ENCODE measurements around the gene CEBPB.

CEBPB gene

GRCh38 chr20:50215926-50216325, 25.3 kb downstream of the CEBPB start:
- peaks cover 10% of the 10 kb centered on the region; the same call in 1 of the 2 replicates for H3K27me3 ChIP-seq (ENCODE audit: insufficient read depth, low read depth)
- H3K4me1 ChIP-seq (ENCODE audit: low read depth, poor library complexity, severe bottlenecking) = no peaks in the 10 kb centered on the region
- no peak for TF ChIP-seq CTCF (conservative IDR thresholded peaks at IDR 0.05; ENCODE audit: low read depth, low read length)
- no peaks in the 10 kb centered on the region for H3K36me3 ChIP-seq (ENCODE audit: insufficient read depth)
- no peaks in the 10 kb centered on the region for H4K20me1 ChIP-seq (ENCODE audit: insufficient read depth)
- no peak overlapping the region for H2AFZ ChIP-seq (ENCODE audit: low read depth)
- no peak overlapping the region for H3K27ac ChIP-seq
- H3K79me2 ChIP-seq (ENCODE audit: insufficient read depth, low read depth) = no peaks in the 10 kb centered on the region
- no peak overlapping the region for H3K4me3 ChIP-seq (IDR thresholded peaks at IDR 0.05; ENCODE audit: insufficient read depth, low read depth, low read length)
- no peak overlapping the region for H3K4me2 ChIP-seq
- no peak overlapping the region for H3K9ac ChIP-seq

DNA sequence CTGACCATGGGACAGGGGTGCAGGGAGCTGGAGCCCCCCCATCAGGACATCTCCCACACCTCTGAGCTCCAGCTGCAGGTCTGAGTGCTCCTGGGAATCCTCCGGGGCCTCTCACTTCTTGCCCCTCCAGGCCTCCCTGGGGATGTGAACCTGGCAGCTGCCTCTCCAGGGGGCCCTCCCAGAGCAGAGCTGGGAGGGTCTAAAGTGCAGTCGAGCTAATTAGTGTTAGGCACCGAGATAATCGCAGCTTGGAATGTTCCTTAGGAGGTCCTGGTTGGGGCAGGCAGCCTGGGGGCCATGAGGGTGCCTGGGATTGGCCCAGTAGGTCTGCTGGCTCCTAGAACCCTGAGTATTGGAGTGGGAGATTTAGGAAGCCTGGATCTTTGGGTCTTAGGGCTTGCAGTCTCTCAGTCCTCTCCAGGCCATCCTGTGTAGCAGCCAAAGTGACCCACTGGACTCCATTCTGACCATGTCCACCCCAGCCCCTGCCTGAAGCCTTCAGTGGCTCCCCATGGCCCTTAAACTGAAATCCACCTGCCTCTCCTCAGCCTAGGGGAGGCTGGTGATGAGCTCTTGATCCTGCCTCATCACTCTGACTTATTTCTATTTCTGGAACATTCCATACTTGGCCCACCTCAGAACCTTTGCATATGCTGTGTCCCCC, 26.0 kb downstream of the CEBPB start:
- Histone ChIP-seq H3K27me3 (ENCODE audit: insufficient read depth, low read depth) (peaks cover 10% of the 10 kb centered on the region; the same call in 1 of the 2 replicates), H4K20me1 (ENCODE audit: insufficient read depth) (no peaks in the 10 kb centered on the region), H3K4me1 (ENCODE audit: low read depth, poor library complexity, severe bottlenecking) (no peaks in the 10 kb centered on the region), H3K9ac (no peak overlapping the region), H3K27ac (no peak overlapping the region), H3K79me2 (ENCODE audit: insufficient read depth, low read depth) (no peaks in the 10 kb centered on the region), H2AFZ (ENCODE audit: low read depth) (no peak overlapping the region), H3K4me3 (IDR thresholded peaks at IDR 0.05; ENCODE audit: insufficient read depth, low read depth, low read length) (no peak overlapping the region), H3K4me2 (no peak overlapping the region), H3K36me3 (ENCODE audit: insufficient read depth) (no peaks in the 10 kb centered on the region)
- TF ChIP-seq CTCF (conservative IDR thresholded peaks at IDR 0.05; ENCODE audit: low read depth, low read length) = no peak

- TF ChIP-seq CTCF (conservative IDR thresholded peaks at IDR 0.05; ENCODE audit: low read depth, low read length) = no peak
- Histone ChIP-seq H3K4me3 (IDR thresholded peaks at IDR 0.05; ENCODE audit: insufficient read depth, low read depth, low read length) (no peak overlapping the region), H4K20me1 (ENCODE audit: insufficient read depth) (no peaks in the 10 kb centered on the region), H3K9ac (no peak overlapping the region), H3K79me2 (ENCODE audit: insufficient read depth, low read depth) (no peaks in the 10 kb centered on the region), H3K4me1 (ENCODE audit: low read depth, poor library complexity, severe bottlenecking) (no peaks in the 10 kb centered on the region), H3K27me3 (ENCODE audit: insufficient read depth, low read depth) (peaks cover 14% of the 10 kb centered on the region; the same call in 1 of the 2 replicates), H3K36me3 (ENCODE audit: insufficient read depth) (no peaks in the 10 kb centered on the region), H3K27ac (no peak overlapping the region), H2AFZ (ENCODE audit: low read depth) (no peak overlapping the region), H3K4me2 (no peak overlapping the region)
Measured at GRCh38 chr20:50217207-50217949, 26.7 kb downstream of the CEBPB start.

- Histone ChIP-seq H3K4me1 (ENCODE audit: low read depth, poor library complexity, severe bottlenecking) (no peaks in the 10 kb centered on the region), H3K27me3 (ENCODE audit: insufficient read depth, low read depth) (peaks cover 14% of the 10 kb centered on the region; the same call in 1 of the 2 replicates), H3K9ac (no peak overlapping the region)
Measured at GRCh38 chr20:50218987-50219435, 28.4 kb downstream of the CEBPB start.

More at GRCh38 chr20:50218987-50219435, 28.4 kb downstream of the CEBPB start:
- Histone ChIP-seq H3K36me3 (ENCODE audit: insufficient read depth) (no peaks in the 10 kb centered on the region), H3K4me2 (no peak overlapping the region), H2AFZ (ENCODE audit: low read depth) (no peak overlapping the region), H4K20me1 (ENCODE audit: insufficient read depth) (no peaks in the 10 kb centered on the region), H3K27ac (no peak overlapping the region), H3K4me3 (IDR thresholded peaks at IDR 0.05; ENCODE audit: insufficient read depth, low read depth, low read length) (no peak overlapping the region), H3K79me2 (ENCODE audit: insufficient read depth, low read depth) (no peaks in the 10 kb centered on the region)
- no peak for TF ChIP-seq CTCF (conservative IDR thresholded peaks at IDR 0.05; ENCODE audit: low read depth, low read length)
